Glomerular visceral epithelial cell (primary cell): Measurements from ENCODE around the gene PLVAP.

Experiments
- DNase-seq: peaks from one replicate; pipeline ENCODE4 v3.0.0-alpha.2; 2016; ENCODE audit errors: extremely low spot score

The PLVAP gene

GRCh38 chr19:17376935-17377600 is at the start of gene PLVAP:
Gene PLVAP (minus strand): TSS chr19:17377342. CDS start chr19:17377288, 54 bp downstream.
- no peak for DNase-seq

DNA sequence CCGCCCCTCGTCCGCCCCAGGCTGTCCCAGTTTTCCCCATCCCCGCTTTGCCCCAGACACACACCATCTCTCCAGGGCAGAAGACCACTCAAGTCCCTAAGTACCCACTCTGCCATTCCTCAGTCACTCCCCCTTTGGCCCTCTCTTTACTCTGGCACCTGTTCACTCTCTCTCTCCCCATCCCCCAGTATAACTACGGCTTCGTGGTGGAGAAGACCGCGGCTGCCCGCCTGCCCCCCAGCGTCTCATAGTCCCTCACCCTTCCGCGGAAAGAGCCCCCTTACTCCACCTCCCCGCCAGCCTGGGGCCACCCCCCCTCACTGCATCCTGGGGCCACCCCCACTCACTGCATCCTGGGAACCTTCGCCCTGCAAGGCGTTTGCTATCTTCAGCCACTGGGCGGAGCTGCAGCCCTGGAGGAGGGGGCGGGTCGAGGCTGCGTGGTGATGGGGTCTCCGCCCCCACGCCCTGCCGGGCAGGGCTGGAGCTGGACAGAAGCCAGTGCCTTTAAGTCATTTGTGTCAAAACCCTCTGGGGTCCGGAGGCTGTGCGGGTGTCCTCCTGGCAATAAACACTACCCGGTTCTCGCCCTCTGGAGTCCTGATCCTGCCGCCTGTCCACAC is 47.7 kb upstream of the PLVAP start:
- DNase-seq = peak; percentile 31

GRCh38 chr19:17423429-17424208 is 46.5 kb upstream of the PLVAP start:
- DNase-seq = no peak

DNA sequence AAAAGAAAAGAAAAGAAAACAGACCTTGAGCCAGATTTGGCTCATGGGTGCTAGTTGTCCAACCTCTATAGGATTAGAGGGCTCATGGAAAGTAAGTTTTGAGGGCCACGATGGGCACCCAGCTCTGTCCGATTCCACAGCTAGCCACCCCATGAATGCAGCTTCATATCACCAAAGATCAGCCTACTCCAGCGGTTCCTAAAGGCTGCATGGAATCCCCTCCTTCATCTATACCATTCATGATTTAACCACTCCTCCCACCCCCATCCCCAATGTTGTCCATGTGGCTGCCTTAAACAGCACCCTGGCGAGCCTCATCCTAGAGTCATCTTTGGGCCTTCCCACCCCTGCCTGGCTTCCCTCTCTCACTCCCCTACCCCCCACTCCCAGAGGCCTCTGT is 44.8 kb upstream of the PLVAP start:
- no peak for DNase-seq

GRCh38 chr19:17420475-17420924 is 43.4 kb upstream of the PLVAP start:
- DNase-seq = peak; percentile 33

DNA sequence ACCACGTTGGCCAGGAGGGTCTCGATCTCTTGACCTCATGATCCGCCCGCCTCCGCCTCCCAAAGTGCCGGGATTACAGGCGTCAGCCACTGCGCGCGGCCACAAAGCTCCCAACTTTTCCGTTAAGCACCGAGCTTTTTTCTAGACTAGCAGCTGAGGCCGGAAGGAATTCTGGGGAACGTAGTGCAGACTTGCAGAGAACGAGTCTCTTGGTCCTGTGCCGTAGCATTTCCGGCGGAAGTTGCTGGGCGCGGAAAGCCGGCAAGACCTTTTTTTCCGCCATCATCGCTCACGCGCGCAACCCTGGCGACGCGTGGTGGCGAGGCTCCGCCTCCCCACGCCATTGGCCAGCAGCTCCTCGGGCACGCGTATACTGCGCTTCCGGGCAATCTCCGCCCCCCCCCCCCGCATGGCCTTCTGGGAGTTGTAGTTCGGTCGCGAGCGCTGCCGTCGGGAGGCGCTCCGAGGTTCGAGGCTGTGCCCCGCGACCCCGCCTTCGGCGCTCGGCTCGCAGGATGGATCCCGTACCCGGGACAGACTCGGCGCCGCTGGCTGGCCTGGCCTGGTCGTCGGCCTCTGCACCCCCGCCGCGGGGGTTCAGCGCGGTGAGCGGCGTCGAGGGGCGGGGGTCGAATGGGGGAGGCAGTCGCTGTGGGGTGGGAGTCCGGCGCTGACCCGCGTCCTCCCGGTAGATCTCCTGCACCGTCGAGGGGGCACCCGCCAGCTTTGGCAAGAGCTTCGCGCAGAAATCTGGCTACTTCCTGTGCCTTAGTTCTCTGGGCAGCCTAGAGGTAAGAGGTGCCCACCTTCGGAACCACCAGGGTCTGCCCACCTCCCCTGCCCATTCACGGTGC is 42.7 kb upstream of the PLVAP start, which contains the start of gene MVB12A:
MVB12A (plus strand) TSS at position 427 of the 854 bp plus-strand sequence; CDS start at position 516, 89 bp downstream.
- peak; percentile 99 for DNase-seq

DNA sequence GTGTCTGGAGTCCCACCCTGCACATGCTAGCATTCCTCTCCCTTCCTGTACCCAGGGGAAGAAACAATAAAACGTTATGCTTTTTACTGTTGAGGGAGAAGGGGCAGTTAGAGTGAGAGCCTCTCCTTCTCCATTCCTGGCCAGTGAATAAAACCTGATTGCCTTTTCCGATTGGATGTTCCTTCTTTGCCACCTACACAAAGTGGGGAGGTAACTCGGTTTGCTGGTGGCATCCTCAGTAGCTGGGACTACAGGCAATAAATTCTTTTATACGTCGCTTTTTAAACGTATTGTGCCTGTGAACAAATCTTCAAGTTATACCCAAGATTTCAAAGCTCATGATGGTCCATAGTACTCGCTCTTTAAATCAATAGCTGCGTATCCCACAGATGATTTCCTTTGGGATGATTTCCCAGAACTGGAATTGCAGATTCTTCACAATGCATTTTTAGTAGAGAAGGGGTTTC is 42.0 kb upstream of the PLVAP start:
- no peak for DNase-seq

GRCh38 chr19:17418710-17419109 is 41.6 kb upstream of the PLVAP start:
- no peak for DNase-seq

DNA sequence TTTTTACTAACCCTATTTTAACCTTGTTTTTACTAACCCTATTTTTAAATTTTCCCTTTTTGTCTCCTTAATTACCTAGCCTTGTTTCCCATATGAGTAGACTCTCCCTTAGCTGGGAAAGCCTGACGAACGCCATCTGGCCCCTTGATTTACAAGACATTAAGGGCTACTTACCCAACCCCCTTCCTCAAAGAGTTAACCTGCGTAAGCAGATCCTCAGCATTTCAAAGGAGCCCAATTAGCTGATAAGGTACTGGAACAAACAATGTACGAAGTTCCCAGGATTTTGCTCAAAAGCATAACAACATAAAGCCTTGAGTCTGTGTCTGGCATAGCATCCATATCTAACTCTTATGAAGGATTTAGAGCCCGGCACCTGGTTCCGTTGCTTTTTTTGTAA is 38.0 kb upstream of the PLVAP start:
- no peak for DNase-seq

DNA sequence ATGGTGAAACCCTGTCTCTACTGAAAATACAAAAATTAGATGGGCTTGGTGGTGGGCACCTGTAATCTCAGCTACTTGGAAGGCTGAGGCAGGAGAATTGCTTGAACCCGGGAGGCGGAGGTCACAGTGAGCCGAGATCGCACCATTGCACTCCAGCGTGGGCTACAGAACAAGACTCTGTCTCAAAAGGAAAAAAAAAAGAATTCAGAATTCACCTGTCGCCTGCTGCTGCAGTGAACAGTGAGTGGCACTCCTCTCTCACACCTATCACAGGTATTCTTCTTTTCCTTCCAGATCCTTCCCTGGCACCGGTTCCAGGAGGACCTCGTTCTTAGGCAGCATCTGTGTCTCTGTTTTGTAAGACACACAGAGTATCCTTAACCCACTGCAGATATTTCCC is 37.0 kb upstream of the PLVAP start:
- DNase-seq = no peak

GRCh38 chr19:17411801-17412200 is 34.7 kb upstream of the PLVAP start:
- DNase-seq = no peak

DNA sequence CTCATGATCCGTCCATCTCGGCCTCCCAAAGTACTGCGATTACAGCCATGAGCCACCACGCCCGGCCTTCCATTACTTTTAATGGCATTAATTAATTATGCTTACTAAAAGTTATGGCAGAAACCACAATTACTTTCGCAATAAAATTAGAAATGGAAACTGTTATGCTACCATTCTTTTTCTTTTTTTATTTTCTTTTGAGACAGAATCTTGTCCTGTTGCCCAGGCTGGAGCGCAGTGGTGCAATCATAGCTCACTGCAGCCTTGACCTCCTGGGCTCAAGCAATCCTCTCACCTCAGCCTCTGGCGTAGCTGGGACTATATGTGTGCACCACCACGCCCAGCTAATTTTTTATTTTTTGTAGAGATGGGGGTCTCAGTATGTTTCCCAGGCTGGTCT is 32.8 kb upstream of the PLVAP start:
- DNase-seq = no peak

GRCh38 chr19:17406887-17407196 is 29.7 kb upstream of the PLVAP start:
- DNase-seq = no peak

- DNase-seq = peak; percentile 91
Observed at GRCh38 chr19:17406046-17406886, 29.1 kb upstream of the PLVAP start.

DNA sequence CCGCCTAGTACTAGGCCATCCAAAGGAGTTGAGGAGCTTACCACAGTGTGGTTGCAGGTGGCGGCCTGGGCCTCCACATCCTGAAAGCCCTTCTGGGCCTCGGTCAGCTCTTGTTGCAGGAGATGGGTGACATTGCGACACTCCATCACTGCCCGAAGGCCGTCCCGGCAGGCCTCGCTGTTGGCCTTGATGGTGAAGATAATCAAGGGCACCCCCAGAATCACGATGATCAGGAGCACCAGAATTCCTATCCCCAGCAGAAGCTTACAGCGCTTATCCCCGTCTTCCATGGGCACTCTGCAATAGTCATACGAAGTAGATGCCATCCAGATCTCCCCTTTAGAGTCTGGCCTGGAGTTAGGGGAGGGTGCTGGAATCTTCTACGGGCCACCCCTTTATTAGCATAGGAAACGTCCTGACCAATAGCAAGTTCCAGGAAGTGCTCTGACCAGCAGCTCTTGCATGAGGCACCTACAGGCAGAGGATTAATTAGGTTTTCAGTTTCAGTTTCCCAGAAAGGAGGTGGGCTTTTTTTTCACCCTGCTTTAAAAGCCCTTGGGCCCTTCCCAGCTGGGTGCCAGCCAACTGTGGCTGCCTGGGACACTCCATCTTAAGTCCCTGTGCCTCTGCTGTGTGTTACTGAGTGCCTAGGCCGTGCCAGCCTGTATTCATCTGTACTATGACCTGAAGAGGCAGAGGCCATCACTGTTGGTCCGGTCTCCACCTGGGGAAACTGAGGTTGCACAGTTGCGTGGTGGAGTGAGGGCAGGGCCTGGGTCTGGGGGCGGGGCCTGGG is 28.3 kb upstream of the PLVAP start, which contains the start of gene BST2:
BST2 (minus strand) TSS at position 381 of the 796 bp plus-strand sequence; CDS start at position 326, 55 bp downstream.
- peak; percentile 70 for DNase-seq

GRCh38 chr19:17404621-17405249 is 27.6 kb upstream of the PLVAP start:
- no peak for DNase-seq

GRCh38 chr19:17404015-17404414 is 26.9 kb upstream of the PLVAP start:
- DNase-seq = no peak

DNA sequence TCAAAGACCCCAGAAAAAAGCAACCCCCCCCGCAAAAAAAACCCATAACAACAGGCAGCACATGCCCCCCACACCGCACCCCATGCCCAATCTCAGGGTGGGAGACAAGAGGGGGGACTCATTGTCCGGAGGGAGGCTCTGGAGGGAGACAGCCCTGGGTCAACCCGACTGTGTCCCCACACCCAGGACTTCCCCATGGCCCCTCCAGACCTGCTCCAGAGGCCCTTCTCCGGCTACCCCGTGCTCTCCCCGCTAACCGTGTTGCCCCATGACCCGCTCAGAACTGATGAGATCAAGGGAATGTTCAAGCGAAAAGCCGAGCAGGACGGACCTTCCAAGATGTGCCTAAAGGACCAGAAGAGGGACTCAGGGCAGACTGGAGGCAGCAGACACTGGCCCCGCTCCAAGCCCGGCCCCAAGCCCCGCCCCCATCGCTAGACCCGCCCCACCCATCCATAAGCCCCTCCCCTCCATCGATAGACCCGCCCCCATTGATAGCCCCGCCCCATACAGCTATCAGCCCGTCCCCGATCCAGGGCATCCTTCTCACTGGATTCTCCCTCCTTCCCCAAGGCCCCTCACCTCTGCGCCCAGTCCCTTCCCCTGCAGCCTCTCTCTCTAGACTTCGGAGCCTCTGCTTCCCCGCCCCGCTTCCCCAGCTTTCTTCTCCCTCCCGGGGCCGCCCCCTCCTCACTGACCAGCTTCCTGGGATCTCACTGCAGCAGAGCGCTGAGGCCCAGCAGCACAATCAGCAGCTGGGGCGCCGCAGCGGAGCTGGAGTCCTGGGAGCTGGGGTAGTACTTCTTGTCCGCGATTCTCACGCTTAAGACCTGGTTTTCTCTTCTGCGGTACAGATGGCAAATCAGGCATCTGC is 26.1 kb upstream of the PLVAP start:
- no peak for DNase-seq
